ENCODE measurements around the gene P2RY1.

The P2RY1 gene

GRCh38 chr3:152826476-152826875 is 8.5 kb upstream of the P2RY1 start:
- DNase-seq (ENCODE audit: insufficient read length, low spot score), result no peak
- FAIRE-seq, result no peak
- TF ChIP-seq CTCF (IDR thresholded peaks at IDR 0.05; ENCODE audit: insufficient read depth, missing control alignments), result no peak

- TF ChIP-seq CTCF (IDR thresholded peaks at IDR 0.05; ENCODE audit: insufficient read depth, missing control alignments), result no peak
- no peak for DNase-seq (ENCODE audit: insufficient read length, low spot score)
- FAIRE-seq, result no peak
Measured at GRCh38 chr3:152827313-152827712, 7.6 kb upstream of the P2RY1 start.

DNA sequence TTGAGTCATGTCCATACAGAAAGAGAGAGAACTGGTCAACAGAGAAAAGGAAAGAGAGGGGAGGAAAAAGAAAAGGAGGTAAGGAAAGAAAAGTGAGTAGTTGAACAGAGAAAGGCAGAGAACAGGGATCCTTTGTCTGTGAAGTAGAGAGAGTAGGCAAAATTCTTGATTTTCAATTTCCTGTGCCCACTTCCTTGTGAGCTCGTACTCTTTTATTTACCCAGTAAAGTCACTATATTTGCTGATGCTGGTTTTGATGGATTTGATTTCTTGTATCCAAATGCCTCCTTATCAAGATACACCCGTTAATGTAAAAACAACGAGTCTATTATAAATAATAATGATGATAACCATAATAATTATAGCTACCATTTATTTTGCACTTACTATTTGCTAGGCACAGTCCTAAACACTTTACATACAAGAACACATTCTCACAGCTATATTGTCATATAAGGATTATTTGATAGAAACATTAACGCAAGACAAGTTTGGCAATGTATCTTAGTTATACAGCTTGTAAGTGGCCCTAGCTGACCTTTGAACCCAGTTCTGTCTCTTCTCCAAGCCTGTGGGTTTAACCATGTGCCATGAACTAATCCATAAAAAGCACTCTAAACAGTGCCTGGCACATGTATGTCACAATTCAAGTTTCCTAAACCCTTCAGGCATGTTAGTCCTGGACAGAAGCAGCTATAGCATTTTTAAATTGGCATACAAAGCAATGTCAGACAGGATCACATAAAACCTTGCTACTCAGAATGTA is 6.7 kb upstream of the P2RY1 start:
- no peak for DNase-seq (ENCODE audit: insufficient read length, low spot score)
- no peak for FAIRE-seq
- no peak for TF ChIP-seq CTCF (IDR thresholded peaks at IDR 0.05; ENCODE audit: insufficient read depth, missing control alignments)

DNA sequence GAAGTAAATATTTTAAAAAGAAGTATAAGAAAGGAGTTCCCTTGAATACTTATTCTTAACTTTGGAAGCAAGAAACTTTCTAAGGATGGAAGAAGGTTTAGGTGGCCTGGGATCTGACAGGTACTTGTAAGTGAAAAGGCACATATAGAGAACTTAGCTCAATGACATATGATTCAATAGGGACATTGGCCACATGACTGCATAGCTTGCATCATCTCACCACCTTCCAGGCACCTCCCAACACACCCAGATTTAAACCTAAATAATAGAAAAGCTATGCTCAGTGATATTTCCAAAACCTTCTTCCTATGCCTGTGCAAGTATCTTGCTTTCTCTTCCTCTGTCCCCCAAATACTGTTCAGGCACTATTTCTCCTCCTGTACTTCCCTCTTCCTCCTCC is 4.7 kb upstream of the P2RY1 start:
- FAIRE-seq, result no peak
- DNase-seq (ENCODE audit: insufficient read length, low spot score), result no peak
- TF ChIP-seq CTCF (IDR thresholded peaks at IDR 0.05; ENCODE audit: insufficient read depth, missing control alignments), result no peak

DNA sequence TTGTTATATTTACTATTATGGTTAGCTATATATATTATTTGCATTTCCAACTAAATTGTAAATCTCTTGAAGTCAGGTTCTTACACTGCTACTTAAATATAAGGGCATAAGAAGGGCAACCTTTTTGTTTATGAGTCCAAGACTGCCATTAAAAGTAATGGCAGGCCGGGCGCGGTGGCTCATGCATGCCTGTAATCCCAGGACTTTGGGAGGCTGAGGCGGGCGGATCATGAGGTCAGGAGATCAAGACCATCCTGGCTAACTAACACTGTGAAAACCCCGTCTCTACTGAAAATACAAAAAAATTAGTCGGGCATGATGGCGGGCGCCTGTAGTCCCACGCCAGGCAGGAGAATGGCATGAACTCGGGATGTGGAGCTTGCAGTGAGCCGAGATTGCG is 2.9 kb upstream of the P2RY1 start:
- FAIRE-seq, result no peak
- no peak for DNase-seq (ENCODE audit: insufficient read length, low spot score)

DNA sequence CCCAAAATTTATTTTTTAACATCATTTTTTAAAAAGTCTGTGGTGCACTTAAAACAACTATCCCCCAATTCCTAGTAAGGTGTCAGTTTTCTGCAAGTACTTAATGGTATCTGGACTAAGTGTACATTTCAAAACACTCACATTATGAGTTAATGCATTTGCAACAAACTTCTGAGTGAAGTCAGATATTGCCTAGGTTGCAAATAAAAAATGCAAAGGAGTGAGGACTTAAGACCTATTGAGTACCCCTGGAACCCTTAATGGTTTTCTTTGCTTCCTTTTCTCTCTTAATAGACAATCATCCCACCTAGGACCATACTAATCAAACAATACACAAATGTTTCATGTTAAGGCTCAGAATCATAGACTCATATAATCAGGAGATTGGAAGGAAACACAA is 1.8 kb upstream of the P2RY1 start:
- TF ChIP-seq CTCF (IDR thresholded peaks at IDR 0.05; ENCODE audit: insufficient read depth, missing control alignments), result no peak

More for the DNA sequence above, 2.9 kb upstream of the P2RY1 start:
- no peak for TF ChIP-seq CTCF (IDR thresholded peaks at IDR 0.05; ENCODE audit: insufficient read depth, missing control alignments)

GRCh38 chr3:152834191-152834775 is 648 bp upstream of the P2RY1 start:
- FAIRE-seq (no peak), DNase-seq (ENCODE audit: insufficient read length, low spot score) (no peak)
- no peak for TF ChIP-seq CTCF (IDR thresholded peaks at IDR 0.05; ENCODE audit: insufficient read depth, missing control alignments)

More for the DNA sequence above, 1.8 kb upstream of the P2RY1 start:
- no peak for FAIRE-seq
- DNase-seq (ENCODE audit: insufficient read length, low spot score), result no peak
